Naive B cell (primary cell): Measurements from ENCODE around the gene ENAH. TPM values are rescaled to one million over a fixed set of nuclear protein-coding genes. Genes with fewer than 3 reads are reported as not detected.

Experiments used
- ATAC-seq, 2 donors: fragments of 150-1000 bp; cut with Tn5 transposase; 2 replicates each; pipeline ENCODE4 v1.10.0; 2021; ENCODE audit warnings: low read depth in 2 of 2, mild to moderate bottlenecking in 2 of 2, moderate library complexity in 2 of 2
- DNase-seq: peaks from one replicate; pipeline ENCODE4 v3.0.0; 2022
- H3K27ac Mint-ChIP-seq, 6 donors: one replicate each; pipeline ENCODE4 v1.8.0; 2020 to 2022; ENCODE audit warnings: mild to moderate bottlenecking in 6 of 6, mixed read lengths in 6 of 6, moderate library complexity in 5 of 6, inconsistent platforms in 2 of 6
- H3K27me3 Mint-ChIP-seq, 3 donors: one replicate each; pipeline ENCODE4 v1.8.0; 2021 to 2022; ENCODE audit warnings: mixed read lengths in 3 of 3, mild to moderate bottlenecking in 1 of 3
- H3K36me3 Mint-ChIP-seq, 2 donors: one replicate each; pipeline ENCODE4 v1.8.0; 2020 to 2022; ENCODE audit warnings: mixed read lengths in 2 of 2, inconsistent platforms in 1 of 2, mild to moderate bottlenecking in 1 of 2
- H3K4me1 Mint-ChIP-seq, 3 donors: one replicate each; pipeline ENCODE4 v1.8.0; 2020 to 2022; ENCODE audit warnings: mixed read lengths in 3 of 3, inconsistent platforms in 1 of 3, mild to moderate bottlenecking in 1 of 3, moderate library complexity in 1 of 3
- H3K4me3 Mint-ChIP-seq, 8 donors: one replicate each; pipeline ENCODE4 v1.8.0; 2020 to 2022; ENCODE audit warnings: mild to moderate bottlenecking in 8 of 8, mixed read lengths in 8 of 8, moderate library complexity in 8 of 8, inconsistent platforms in 2 of 8
- H3K9me3 Mint-ChIP-seq, 7 donors: one replicate each; pipeline ENCODE4 v1.8.0; 2020 to 2022; ENCODE audit warnings: mixed read lengths in 7 of 7, mild to moderate bottlenecking in 5 of 7, inconsistent platforms in 2 of 7, moderate library complexity in 1 of 7
- polyA plus RNA-seq, 6 donors: library from polyadenylated mRNA; unstranded; fragments of 300-500 nt; fragmentation: Illumina TruSeq; gene quantifications; one replicate each; pipeline ENCODE4 v1.2.3, GENCODE V29; 2021; ENCODE audit warnings: low read depth in 6 of 6

The ENAH gene
- polyA plus RNA-seq, 6 donors from 2014 or later: 0.23 to 3.6 (median 2.0) TPM

GRCh38 chr1:225602590-225603206, 50.2 kb downstream of the ENAH start:
- DNase-seq (no peak), ATAC-seq (no peak)
- Mint-ChIP-seq H3K36me3 (peaks cover 10 to 16% of the 10 kb centered on the region in 2 donors), H3K9me3 (peaks cover 0 to 11% (median 4%) of the 10 kb centered on the region in 7 donors), H3K27ac (no peak overlapping the region), H3K27me3 (no peaks in the 10 kb centered on the region), H3K4me3 (no peak overlapping the region), H3K4me1 (peaks cover 4 to 10% (median 5%) of the 10 kb centered on the region in 3 donors)

GRCh38 chr1:225601902-225602589, 50.9 kb downstream of the ENAH start:
- peaks cover 10 to 16% of the 10 kb centered on the region in 2 donors for H3K36me3 Mint-ChIP-seq
- DNase-seq (no peak), ATAC-seq (no peak)
- no peak overlapping the region for H3K27ac Mint-ChIP-seq
- no peaks in the 10 kb centered on the region for H3K27me3 Mint-ChIP-seq
- H3K9me3 Mint-ChIP-seq: peaks cover 0 to 11% (median 4%) of the 10 kb centered on the region in 7 donors
- peaks cover 4 to 10% (median 5%) of the 10 kb centered on the region in 3 donors for H3K4me1 Mint-ChIP-seq
- no peak overlapping the region for H3K4me3 Mint-ChIP-seq

- Mint-ChIP-seq H3K4me1 (peaks cover 5 to 10% (median 8%) of the 10 kb centered on the region in 3 donors), H3K36me3 (peaks cover 10 to 23% of the 10 kb centered on the region in 2 donors), H3K27ac (peak overlapping the region in 1 of 6 donors; percentile 1), H3K27me3 (no peaks in the 10 kb centered on the region), H3K9me3 (peaks cover 0 to 11% (median 4%) of the 10 kb centered on the region in 7 donors), H3K4me3 (no peak overlapping the region)
- ATAC-seq (no peak), DNase-seq (no peak)
Measured at GRCh38 chr1:225598847-225599246, 54.1 kb downstream of the ENAH start.

- peaks cover 5 to 10% (median 8%) of the 10 kb centered on the region in 3 donors for H3K4me1 Mint-ChIP-seq
- no peaks in the 10 kb centered on the region for H3K27me3 Mint-ChIP-seq
- peaks cover 0 to 11% (median 4%) of the 10 kb centered on the region in 7 donors for H3K9me3 Mint-ChIP-seq
- ATAC-seq: no peak
- no peak overlapping the region for H3K27ac Mint-ChIP-seq
- H3K4me3 Mint-ChIP-seq: no peak overlapping the region
- H3K36me3 Mint-ChIP-seq: peaks cover 10 to 23% of the 10 kb centered on the region in 2 donors
- no peak for DNase-seq
Measured at GRCh38 chr1:225597926-225598575, 54.9 kb downstream of the ENAH start.

GRCh38 chr1:225596736-225597135, 56.2 kb downstream of the ENAH start:
- peaks cover 0 to 8% (median 1%) of the 10 kb centered on the region in 3 donors for H3K4me1 Mint-ChIP-seq

GRCh38 chr1:225595974-225596551, 56.9 kb downstream of the ENAH start:
- no peak overlapping the region for H3K27ac Mint-ChIP-seq
- H3K36me3 Mint-ChIP-seq: peaks cover 10 to 23% of the 10 kb centered on the region in 2 donors
- H3K4me1 Mint-ChIP-seq: peaks cover 0 to 8% (median 0%) of the 10 kb centered on the region in 3 donors
- no peaks in the 10 kb centered on the region for H3K27me3 Mint-ChIP-seq
- DNase-seq (no peak), ATAC-seq (no peak)
- peaks cover 0 to 11% (median 4%) of the 10 kb centered on the region in 7 donors for H3K9me3 Mint-ChIP-seq
- no peak overlapping the region for H3K4me3 Mint-ChIP-seq

More at GRCh38 chr1:225596736-225597135, 56.2 kb downstream of the ENAH start:
- DNase-seq: no peak
- H3K9me3 Mint-ChIP-seq: peaks cover 0 to 11% (median 4%) of the 10 kb centered on the region in 7 donors
- H3K36me3 Mint-ChIP-seq: peaks cover 10 to 23% of the 10 kb centered on the region in 2 donors
- H3K4me3 Mint-ChIP-seq: no peak overlapping the region
- ATAC-seq: no peak
- H3K27me3 Mint-ChIP-seq: no peaks in the 10 kb centered on the region
- H3K27ac Mint-ChIP-seq: no peak overlapping the region

- peaks cover 10 to 23% of the 10 kb centered on the region in 2 donors for H3K36me3 Mint-ChIP-seq
- ATAC-seq (no peak), DNase-seq (no peak)
- no peaks in the 10 kb centered on the region for H3K27me3 Mint-ChIP-seq
- peaks cover 0 to 11% (median 4%) of the 10 kb centered on the region in 7 donors for H3K9me3 Mint-ChIP-seq
- peaks cover under 1 to 11% (median 4%) of the 10 kb centered on the region in 3 donors for H3K4me1 Mint-ChIP-seq
- H3K4me3 Mint-ChIP-seq: no peak overlapping the region
- H3K27ac Mint-ChIP-seq: no peak overlapping the region
Measured at GRCh38 chr1:225595452-225595851, 57.5 kb downstream of the ENAH start.

GRCh38 chr1:225593414-225593813, 59.5 kb downstream of the ENAH start:
- Mint-ChIP-seq H3K36me3 (peaks cover 0 to 7% of the 10 kb centered on the region in 2 donors), H3K27ac (no peak overlapping the region), H3K4me3 (no peak overlapping the region), H3K27me3 (no peaks in the 10 kb centered on the region), H3K9me3 (no peaks in the 10 kb centered on the region), H3K4me1 (peaks cover 2 to 7% (median 6%) of the 10 kb centered on the region in 3 donors)
- ATAC-seq: no peak
- DNase-seq: no peak

- Mint-ChIP-seq H3K4me3 (no peak overlapping the region), H3K4me1 (peaks cover 2 to 7% (median 6%) of the 10 kb centered on the region in 3 donors), H3K27ac (peak overlapping the region in 1 of 6 donors; percentile 13), H3K36me3 (peaks cover 0 to 7% of the 10 kb centered on the region in 2 donors), H3K9me3 (no peaks in the 10 kb centered on the region), H3K27me3 (no peaks in the 10 kb centered on the region)
- DNase-seq (no peak), ATAC-seq (no peak)
Measured at GRCh38 chr1:225592362-225593025, 60.4 kb downstream of the ENAH start.

- ATAC-seq (no peak), DNase-seq (no peak)
- Mint-ChIP-seq H3K4me1 (peaks cover 2 to 10% (median 4%) of the 10 kb centered on the region in 3 donors), H3K27me3 (no peaks in the 10 kb centered on the region), H3K4me3 (no peak overlapping the region), H3K36me3 (peaks cover 4 to 11% of the 10 kb centered on the region in 2 donors), H3K9me3 (no peaks in the 10 kb centered on the region), H3K27ac (no peak overlapping the region)
Measured at GRCh38 chr1:225587310-225587709, 65.6 kb downstream of the ENAH start.

- Mint-ChIP-seq H3K27ac (peak overlapping the region in 1 of 6 donors; percentile 54), H3K36me3 (peaks cover 4 to 14% of the 10 kb centered on the region in 2 donors), H3K27me3 (no peaks in the 10 kb centered on the region), H3K4me1 (peaks cover 11 to 18% (median 16%) of the 10 kb centered on the region in 3 donors), H3K9me3 (no peaks in the 10 kb centered on the region), H3K4me3 (no peak overlapping the region)
- ATAC-seq (no peak), DNase-seq (no peak)
Measured at GRCh38 chr1:225581186-225581585, 71.7 kb downstream of the ENAH start.

- Mint-ChIP-seq H3K9me3 (no peaks in the 10 kb centered on the region), H3K36me3 (peaks cover 4 to 14% of the 10 kb centered on the region in 2 donors), H3K4me3 (no peak overlapping the region), H3K27me3 (no peaks in the 10 kb centered on the region), H3K4me1 (peaks cover 11 to 21% (median 18%) of the 10 kb centered on the region in 3 donors), H3K27ac (no peak overlapping the region)
- no peak for ATAC-seq
- no peak for DNase-seq
Measured at GRCh38 chr1:225580238-225581099, 72.5 kb downstream of the ENAH start.
